Spleen (tissue), 7 donors: Measurements from ENCODE around the gene PTPRE.

Source experiments
- POLR2A ChIP-seq, 3 donors: fragments of 450-650 bp; IDR thresholded peaks; one replicate each; pipeline ENCODE4 v1.5.1; 2017; ENCODE audit warnings: antibody characterized with exemption in 3 of 3, mild to moderate bottlenecking in 1 of 3
- POLR2AphosphoS5 ChIP-seq, 3 donors: sonication (generic); formaldehyde crosslinking; IDR thresholded peaks; one replicate each; pipeline ENCODE4 v1.5.1; 2017; ENCODE audit warnings: antibody characterized with exemption in 3 of 3
- TF ChIP-seq, protein P1 (sequence below), 11 experiments: fragments of 200-600 bp in 7 of 11; fragments of 450-650 bp in 4 of 11; sonication (generic) in 4 of 11; IDR thresholded peaks in 8 of 11; conservative IDR thresholded peaks in 3 of 11; 1 replicate in 7 of 11; 2 replicates in 4 of 11; pipeline versions ENCODE4 v1.4.0 to v1.8.0; 2016 to 2021; ENCODE audit warnings: antibody characterized with exemption in 11 of 11, inconsistent platforms in 4 of 11, mild to moderate bottlenecking in 1 of 11
- donor health status: DM: no; HTN: no; CAD: no; lungs with moderate emphysema.
- donor health status: DM: no; HTN: no; CAD: no.
- donor health status: DM: no; HTN: no; CAD: no.

DNA sequence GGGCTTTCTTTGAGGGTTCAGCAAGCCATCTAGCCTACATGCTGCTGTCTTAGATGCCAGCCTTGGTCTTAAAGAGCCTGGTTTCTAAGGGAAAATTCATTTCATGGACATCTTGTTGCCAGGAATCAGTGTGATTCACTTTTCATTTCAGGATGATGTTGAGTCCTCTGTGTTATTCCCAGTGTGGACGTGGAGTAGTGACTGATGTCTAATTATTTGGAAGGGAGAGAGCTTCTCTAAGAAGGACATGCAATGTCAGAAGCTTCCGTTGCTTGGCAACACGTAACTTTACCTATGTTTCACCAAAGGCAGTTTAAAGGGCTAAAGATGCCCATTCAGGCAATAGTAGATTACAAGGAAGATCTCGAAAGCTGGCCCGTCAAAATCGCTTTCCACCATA is 89.0 kb downstream of the PTPRE start:
- TF ChIP-seq, protein P1, sequence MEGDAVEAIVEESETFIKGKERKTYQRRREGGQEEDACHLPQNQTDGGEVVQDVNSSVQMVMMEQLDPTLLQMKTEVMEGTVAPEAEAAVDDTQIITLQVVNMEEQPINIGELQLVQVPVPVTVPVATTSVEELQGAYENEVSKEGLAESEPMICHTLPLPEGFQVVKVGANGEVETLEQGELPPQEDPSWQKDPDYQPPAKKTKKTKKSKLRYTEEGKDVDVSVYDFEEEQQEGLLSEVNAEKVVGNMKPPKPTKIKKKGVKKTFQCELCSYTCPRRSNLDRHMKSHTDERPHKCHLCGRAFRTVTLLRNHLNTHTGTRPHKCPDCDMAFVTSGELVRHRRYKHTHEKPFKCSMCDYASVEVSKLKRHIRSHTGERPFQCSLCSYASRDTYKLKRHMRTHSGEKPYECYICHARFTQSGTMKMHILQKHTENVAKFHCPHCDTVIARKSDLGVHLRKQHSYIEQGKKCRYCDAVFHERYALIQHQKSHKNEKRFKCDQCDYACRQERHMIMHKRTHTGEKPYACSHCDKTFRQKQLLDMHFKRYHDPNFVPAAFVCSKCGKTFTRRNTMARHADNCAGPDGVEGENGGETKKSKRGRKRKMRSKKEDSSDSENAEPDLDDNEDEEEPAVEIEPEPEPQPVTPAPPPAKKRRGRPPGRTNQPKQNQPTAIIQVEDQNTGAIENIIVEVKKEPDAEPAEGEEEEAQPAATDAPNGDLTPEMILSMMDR (IDR thresholded peaks at IDR 0.05 in 8 of 11, conservative IDR thresholded peaks at IDR 0.05 in 3 of 11): no peak
- TF ChIP-seq POLR2A (IDR thresholded peaks at IDR 0.05): no peak
- TF ChIP-seq POLR2AphosphoS5 (IDR thresholded peaks at IDR 0.05): no peak
